ENCODE data around the gene SCEL.
"Not testable (repeated sequence)": the region's sequence is repeated elsewhere in the genome, so short reads cannot be mapped to it uniquely, and the experiment has no call there.

Gene SCEL

DNA sequence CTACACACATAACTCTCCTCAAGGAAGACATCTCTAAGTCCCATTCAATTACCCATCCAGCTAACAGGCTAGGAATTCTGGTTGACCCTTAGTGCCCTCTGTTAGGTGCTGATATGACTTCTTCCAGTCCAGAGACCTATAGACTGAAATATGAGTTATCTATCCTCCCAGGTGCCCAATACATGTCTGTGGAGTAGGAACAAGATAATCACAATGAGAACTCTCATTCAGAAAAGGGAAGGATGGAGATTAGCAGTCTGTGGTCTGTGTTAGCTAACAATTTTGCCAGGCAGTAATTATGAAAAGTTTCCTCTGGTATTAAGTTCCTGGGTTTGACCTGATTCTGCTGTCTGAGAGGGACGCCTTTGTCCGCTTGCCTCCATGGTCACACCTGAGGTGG lies 117.8 kb downstream of the SCEL start:
- DNase-seq (ENCODE audit: insufficient read length, low spot score), result no peak
- FAIRE-seq, result no peak

DNA sequence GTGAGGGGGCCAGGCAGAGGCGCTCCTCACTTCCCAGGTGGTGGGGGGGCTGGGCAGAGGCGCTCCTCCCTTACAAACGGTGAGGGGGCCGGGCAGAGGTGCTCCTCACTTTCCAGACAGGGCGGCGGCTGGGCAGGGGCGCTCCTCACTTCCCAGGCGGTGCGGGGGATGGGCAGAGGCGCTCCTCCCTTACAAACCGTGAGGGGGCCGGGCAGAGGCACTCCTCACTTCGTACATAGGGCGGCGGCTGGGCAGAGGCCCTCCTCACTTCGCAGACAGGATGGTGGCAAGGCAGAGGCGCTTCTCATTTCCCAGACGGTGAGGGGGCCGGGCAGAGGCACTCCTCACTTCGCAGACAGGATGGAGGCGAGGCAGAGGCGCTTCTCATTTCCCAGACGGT lies 124.5 kb downstream of the SCEL start:
- FAIRE-seq; DNase-seq (ENCODE audit: insufficient read length, low spot score): not testable (repeated sequence)

DNA sequence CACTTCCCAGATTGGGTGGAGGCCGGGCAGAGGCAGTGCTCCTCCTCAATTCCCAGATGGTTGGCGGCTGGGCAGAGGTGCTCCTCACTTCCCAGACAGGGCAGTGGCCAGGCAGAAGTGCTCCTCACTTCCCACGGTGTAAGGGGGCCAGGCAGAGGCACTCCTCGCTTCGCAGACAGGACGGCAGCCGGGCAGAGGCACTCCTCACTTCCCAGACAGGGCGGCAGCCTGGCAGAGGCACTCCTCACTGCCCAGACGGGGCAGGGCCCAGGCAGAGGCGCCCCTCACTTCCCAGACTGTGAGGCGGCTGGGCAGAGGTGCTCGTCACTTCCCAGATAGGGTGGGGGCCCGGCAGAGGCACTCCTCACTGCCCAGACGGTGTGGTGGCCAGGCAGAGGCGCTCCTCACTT lies 125.3 kb downstream of the SCEL start:
- DNase-seq (ENCODE audit: insufficient read length, low spot score), result no peak
- no peak for FAIRE-seq

DNA sequence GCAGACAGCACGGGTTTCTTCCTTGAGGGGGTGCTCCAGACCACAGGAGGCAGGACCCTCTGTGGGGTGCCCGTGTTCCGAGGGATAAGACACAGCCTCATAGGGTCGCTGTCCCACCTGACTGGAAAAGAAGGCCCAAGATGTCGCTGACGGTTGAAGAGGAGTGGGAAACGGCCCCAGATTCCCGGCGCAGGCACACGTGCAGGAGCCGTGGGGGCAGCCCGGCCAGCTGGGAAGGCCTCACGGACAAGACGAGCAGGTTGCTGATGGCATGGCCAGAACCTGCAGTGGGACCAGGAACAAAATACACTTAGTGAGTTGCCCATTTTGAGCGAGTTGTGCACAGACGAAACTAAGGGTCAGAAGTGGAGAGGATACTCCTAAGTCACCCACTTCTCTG lies 126.8 kb downstream of the SCEL start:
- not testable (repeated sequence) for FAIRE-seq; DNase-seq (ENCODE audit: insufficient read length, low spot score)

DNA sequence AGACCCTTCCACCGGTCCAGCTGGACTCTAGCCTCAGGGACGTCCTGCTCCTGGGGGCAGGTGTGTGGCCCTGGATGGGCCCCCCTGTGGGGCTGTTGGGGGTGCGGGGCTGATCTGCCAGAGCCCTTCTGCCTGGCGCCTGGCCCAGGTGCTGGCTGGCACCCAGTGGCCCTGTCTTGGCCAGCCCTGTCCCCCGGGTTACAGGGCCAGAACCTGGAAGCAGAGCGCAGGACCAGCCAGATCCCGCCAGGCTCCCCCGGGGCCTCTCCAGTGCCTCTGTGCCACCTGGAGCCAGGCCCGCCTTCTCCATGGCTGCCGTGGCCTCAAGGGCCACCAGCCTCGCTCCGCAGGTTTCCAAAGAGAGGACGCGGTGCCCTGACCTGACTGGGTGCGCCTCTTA lies 127.3 kb downstream of the SCEL start:
- FAIRE-seq; DNase-seq (ENCODE audit: insufficient read length, low spot score): not testable (repeated sequence)

DNA sequence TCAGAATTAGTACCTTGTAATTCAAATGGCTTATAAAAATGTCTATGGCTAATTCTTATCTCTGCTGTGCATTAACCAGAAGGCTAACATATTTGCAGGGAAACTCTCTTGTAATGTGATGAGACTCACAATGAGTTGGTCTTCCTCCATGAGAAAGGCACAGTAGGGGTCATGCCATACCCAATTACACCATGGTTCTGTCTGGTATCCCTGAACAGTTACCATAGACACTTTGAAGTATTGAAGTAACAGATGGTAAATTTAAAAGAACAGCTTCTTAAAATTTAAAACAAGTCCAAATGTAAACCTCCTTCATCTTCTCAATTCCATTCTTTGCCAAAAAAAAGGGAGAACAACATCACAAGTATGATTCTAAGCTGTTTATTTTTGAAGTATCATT lies 139.3 kb downstream of the SCEL start:
- FAIRE-seq (no peak), DNase-seq (ENCODE audit: insufficient read length, low spot score) (no peak)

DNA sequence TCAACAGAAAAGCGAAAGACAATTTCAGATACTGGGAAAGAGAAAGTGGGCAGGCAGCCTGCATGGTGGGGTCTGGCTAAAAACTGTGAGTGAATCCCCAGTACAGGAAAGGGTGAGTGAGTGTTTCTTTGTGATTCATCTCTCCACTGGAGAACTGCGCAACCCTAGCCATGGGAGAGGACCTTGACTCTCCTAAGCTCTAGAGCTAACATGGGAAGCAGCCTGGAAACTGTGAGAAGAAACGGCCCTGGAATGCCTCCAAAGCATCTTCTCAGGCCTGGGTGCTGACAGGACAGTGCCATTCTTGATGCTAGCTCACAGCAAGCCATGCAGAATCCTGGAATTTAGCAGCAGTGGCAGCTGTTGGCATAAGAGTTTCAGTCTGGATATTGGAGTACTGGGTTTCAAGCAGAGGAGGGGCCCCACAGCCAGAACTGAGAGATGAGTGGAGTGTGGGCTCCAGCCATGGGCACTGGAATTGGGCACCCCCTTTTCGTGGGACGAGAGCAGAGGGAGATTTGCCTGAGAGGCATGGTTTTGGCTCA lies 143.3 kb downstream of the SCEL start:
- DNase-seq (ENCODE audit: insufficient read length, low spot score) (no peak), FAIRE-seq (no peak)

DNA sequence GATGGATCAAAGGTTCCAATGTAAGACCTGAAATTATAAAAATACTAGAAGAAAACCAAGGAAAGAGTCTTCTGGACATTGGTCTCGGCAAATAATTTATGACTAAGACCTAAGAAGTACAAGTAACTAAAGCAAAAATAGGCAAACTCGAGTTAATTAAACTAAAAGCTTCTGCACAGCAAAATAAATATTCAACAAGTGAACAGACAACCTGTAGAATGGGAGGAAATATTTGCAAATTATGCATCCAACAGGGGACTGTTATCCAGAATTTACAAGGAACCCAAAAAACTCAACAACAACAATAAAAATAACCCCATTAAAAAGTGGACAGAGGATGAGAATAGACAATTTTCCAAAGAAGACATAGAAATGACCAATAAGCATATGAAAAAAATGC lies 152.3 kb downstream of the SCEL start:
- FAIRE-seq (no peak), DNase-seq (ENCODE audit: insufficient read length, low spot score) (no peak)

DNA sequence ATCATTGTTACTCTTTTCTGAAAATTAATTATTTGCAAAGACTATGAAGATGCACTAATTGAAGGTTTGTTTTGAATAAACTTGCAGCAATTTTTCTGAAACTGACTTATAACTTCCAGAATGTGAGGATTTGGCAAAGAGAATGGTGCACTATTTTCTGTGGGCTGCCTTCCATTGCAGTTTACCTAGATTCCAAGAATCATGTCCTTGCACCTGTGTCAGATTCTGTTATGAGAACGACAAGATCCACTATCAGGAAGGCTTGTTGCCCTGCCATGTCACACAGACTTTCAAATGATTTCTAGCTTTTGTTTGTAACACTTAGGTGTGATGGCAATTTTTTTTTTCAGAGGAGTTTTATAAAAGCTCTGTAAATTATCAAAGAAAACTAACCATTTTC lies 156.4 kb downstream of the SCEL start:
- DNase-seq (ENCODE audit: insufficient read length, low spot score) (no peak), FAIRE-seq (peak; percentile 8)

DNA sequence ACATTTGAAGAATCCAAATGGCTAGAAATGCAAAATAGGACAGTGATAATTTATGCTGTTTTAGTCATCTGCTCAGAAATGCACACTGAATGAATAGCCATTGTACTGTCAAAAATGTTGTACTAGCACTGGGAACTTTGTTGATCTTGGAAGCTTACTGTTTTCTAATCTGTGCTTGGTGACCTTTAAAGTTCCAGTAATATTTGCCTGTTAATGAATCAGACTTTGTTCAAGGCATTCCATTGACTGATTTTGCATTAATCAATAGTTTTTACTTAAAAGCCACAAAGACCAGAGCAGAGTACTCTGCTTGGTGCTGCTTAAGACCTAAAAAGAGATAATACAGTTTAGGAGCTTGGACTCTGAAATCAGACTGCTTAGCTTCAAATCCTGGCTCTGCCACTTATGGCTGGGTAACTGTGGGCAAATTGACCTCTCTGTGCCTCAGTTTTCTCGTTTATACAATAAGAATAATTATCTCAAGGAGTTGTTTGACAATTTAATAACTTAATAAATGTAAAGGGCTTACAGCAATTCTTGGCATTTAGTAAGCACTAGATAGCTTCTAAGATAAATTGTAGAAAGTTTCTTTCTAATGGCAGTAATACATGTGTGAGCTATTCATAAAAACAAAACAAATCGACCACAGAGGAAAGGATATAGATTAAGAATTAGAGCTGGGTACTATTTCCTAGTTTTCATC lies 157.4 kb downstream of the SCEL start:
- DNase-seq (ENCODE audit: insufficient read length, low spot score) (no peak), FAIRE-seq (no peak)

DNA sequence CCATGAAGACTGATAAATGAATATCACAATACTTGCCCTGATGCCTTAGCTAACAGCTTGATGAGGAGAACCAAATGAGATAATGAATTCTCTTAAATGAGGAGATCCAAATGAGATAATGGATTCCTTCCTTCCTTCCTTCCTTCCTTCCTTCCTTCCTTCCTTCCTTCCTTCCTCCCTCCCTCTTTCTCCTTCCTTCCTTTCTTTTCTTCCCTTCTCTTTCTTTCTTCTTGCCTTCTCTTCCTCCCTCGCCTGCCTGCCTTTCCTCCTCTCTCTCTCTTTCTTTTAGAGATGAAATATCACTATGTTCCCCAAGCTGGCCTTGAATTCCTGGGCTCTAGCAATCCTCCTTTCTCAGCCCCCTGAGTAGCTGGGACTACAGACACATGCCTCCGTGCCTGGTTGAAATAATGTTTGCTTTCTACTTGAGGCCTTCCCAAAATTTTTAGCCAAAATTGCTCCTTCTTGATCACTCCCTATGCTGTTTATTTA lies 158.0 kb downstream of the SCEL start:
- DNase-seq (ENCODE audit: insufficient read length, low spot score) (no peak), FAIRE-seq (no peak)

Data from GM19239 (cell line).